Measurements from ENCODE around the gene STRN4.

GRCh38 chr19:46719629-46720502, 26.4 kb downstream of the STRN4 start:
- TF ChIP-seq CTCF (conservative IDR thresholded peaks at IDR 0.05) (no peak), ZFX (IDR thresholded peaks at IDR 0.05) (no peak)

All from C4-2B (cell line).